Fibroblast of mammary gland (primary cell): ENCODE data around the gene C19orf12.

Experiments used
- DNase-seq: peaks from one replicate; pipeline ENCODE4 v3.0.0-alpha.2; 2010; ENCODE audit warnings: low read depth
- H3K4me3 ChIP-seq: 2 replicates; pipeline ENCODE4 v1.5.1; 2011; ENCODE audit warnings: low read depth, mild to moderate bottlenecking, low read length, moderate library complexity; ENCODE audit not compliant: control insufficient read depth
- TF ChIP-seq, protein P1 (sequence below): conservative IDR thresholded peaks from 2 replicates; pipeline ENCODE4 v1.5.1; 2011; ENCODE audit warnings: low read depth, low read length, inconsistent platforms; ENCODE audit not compliant: control insufficient read depth, insufficient read depth

Gene C19orf12

DNA sequence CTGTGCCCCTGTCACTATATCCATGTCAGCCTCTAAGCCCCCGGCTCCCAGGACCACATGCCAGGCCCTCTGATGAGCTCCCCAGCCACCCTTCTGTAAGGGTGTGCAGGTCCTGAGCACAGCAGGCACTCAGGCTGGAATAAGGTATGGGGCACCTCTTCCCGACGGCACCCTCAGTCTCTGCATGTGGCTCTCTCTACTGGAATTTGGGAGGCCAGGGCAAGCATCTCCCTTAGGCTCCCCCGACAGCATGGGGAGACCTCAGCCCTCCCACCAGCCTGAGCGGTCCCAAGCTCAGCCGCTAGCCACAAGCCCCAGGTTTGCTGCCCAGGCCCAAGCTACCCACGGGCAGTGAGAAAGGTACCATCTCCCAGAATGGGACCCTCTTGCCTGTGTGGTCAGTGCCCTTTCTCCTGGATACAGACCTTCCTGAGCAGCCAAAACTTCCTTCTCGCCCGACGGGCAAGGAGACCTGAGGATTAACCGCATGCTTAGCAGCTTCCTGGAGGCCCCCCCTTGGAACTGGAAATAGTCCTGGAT is 22.5 kb upstream of the C19orf12 start:
- TF ChIP-seq, protein P1, sequence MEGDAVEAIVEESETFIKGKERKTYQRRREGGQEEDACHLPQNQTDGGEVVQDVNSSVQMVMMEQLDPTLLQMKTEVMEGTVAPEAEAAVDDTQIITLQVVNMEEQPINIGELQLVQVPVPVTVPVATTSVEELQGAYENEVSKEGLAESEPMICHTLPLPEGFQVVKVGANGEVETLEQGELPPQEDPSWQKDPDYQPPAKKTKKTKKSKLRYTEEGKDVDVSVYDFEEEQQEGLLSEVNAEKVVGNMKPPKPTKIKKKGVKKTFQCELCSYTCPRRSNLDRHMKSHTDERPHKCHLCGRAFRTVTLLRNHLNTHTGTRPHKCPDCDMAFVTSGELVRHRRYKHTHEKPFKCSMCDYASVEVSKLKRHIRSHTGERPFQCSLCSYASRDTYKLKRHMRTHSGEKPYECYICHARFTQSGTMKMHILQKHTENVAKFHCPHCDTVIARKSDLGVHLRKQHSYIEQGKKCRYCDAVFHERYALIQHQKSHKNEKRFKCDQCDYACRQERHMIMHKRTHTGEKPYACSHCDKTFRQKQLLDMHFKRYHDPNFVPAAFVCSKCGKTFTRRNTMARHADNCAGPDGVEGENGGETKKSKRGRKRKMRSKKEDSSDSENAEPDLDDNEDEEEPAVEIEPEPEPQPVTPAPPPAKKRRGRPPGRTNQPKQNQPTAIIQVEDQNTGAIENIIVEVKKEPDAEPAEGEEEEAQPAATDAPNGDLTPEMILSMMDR = no peak
- no peak for DNase-seq
- no peak overlapping the region for H3K4me3 ChIP-seq

DNA sequence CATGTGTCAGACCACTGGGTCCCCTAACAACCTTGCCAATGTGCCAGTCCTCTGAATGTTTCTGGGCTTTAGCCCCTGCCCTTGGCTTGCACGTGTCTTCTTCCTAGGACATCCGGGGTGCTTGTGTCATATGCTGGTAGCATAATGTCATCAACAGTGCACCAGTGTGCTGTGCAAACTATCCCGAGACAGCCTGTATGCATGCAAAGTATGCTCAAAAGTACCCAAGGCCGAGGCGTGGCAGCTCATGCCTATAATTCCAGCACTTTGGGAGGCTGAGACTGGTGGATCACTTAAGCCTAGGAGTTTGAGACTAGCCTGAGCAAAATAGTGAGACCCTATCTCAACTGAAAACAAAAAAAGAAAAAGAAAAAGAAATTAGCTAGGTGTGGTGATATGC is 20.8 kb upstream of the C19orf12 start:
- TF ChIP-seq, protein P1 = no peak
- no peak overlapping the region for H3K4me3 ChIP-seq
- DNase-seq = no peak

DNA sequence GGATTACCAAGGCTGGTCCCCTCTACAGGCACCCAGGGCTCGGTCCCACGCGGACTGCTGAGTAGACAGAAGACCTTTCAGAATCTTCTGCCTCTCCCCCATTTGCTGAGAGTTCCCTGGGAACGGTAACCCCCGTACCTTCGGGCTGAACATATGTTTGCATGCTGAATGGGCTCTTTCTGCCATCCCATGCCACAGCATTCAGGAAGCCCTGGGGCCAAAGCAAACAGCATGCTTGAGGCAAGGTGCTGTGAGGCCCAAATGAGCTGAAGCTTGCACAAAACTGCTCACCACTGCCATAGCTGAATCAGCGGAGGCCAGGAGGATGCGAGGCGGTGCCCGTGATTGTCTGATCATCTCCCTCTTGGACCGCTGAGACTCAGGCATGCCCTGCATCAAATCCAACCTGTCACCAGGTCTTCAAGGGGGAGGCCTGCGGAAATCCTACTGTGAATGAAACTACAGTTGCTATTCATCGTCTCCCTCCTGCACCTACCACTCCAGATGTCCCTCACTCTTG is 16.3 kb upstream of the C19orf12 start:
- TF ChIP-seq, protein P1 = no peak
- DNase-seq = no peak
- H3K4me3 ChIP-seq = no peak overlapping the region

DNA sequence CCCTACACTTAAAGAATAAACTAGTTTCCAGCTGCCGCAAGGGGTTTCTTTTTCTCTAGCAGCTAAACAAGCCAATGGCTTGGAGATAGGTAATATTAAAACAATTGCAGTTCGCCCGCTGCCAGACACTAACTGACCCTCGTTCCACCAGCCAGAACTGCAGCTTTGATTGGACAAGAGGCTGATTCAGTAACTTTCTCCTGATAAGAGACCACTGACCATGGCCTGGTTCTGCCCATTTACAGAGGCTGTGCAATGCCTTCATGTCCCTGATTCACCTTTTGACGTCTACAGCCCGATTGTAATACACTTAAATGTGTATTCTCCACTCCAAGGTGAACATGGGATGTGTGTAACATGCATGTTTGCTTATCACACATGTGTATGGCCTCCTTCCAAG is 12.8 kb upstream of the C19orf12 start:
- TF ChIP-seq, protein P1 = no peak
- H3K4me3 ChIP-seq = no peak overlapping the region
- no peak for DNase-seq

DNA sequence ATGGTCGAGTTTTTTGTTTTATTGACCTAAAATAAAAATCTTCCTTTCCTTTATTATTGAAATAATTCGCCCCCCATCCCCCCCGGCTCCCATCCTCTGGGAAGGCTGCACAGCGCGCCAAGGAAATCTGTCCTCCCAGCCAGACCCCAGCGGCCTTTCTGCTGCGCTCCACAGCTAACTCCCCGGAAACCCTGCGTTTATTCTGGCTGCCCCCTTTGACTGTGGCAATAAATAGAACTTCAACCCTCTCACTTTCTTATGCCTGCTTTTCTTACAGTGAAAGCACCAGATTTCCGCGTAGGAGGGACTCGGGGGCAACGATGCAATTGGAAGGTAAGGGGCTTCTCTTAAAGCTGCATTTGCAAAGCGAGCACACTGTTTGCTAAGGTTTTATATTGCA is 9.7 kb upstream of the C19orf12 start:
- TF ChIP-seq, protein P1 = no peak
- DNase-seq = no peak
- no peak overlapping the region for H3K4me3 ChIP-seq

DNA sequence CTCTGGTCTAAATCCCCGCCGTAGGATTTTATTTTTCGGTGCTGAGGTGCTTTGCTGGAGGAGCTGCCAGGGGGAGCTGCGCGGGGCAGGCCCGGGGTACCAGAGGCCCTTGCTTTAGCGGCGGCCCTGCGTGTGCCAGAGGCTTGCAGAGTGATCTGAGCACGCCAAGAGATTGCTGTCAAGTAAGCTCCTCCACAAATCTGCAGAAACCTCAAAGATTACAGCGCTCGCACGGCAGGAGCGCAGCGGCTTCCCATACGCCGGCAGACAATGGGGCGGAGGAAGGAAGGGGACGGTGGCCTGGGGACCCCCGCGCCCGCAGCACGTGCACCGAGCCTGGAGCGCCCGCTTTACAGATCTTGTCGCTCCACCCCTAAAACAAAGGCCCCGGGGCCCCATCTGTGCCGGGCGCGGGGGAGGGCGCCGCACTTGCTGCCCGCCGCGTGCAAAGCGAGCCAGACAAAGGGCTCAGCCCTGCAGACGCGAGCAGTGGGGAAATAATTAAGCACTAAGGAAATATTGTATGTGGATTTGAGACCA is 9.1 kb upstream of the C19orf12 start:
- DNase-seq = no peak
- TF ChIP-seq, protein P1 = no peak
- H3K4me3 ChIP-seq = no peak overlapping the region

DNA sequence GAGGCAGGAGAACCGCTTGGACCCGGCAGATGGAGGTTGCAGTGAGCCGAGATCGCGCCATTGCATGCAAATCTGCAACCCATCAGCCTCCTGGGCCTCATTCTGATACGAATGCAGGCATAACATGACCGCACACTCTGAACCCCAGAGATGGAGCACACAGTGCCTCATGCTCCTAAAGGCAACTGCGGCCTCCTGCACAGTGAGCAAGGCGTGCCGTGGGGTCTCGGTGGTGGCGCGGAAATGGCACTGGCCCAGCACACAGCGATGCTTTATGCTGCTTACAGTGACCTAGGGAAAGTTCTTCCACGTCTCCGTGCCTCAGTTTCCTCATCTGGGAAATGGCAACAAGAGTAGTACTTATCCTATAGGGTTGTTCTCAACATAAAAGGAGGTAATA is 2.0 kb upstream of the C19orf12 start:
- no peak overlapping the region for H3K4me3 ChIP-seq
- TF ChIP-seq, protein P1 = no peak

More for the DNA sequence above, 2.0 kb upstream of the C19orf12 start:
- no peak for DNase-seq
